HCT116 (cell line): Measurements from ENCODE around the gene TAF10. TPM values are rescaled to one million over a fixed set of nuclear protein-coding genes. Genes with fewer than 3 reads are reported as not detected.

Experiments used
- ATAC-seq: fragments of 200-7000 bp; cut with Tn5 transposase; 2 replicates; pipeline ENCODE4 v1.9.1; 2020; ENCODE audit warnings: mild to moderate bottlenecking, moderate library complexity
- BruUV-seq: library from RNA; stranded (reverse); fragments of 400-500 nt; replicated peaks from 2 replicates; lab custom pipeline; 2021; lab: Mats Ljungman, UMichigan
- CTCF ChIA-PET: fragments of 300-600 bp; sonication (Branson Sonifier 250); formaldehyde crosslinking; loops from one replicate; lab custom pipeline; 2021; ENCODE audit warnings: antibody characterized with exemption; lab: Charles Lee
- POLR2A ChIA-PET: fragments of 300-600, 350-600 bp; sonication (Branson Sonifier 250); formaldehyde crosslinking; loops from one replicate; lab custom pipeline; 2021; ENCODE audit warnings: antibody characterized with exemption; lab: Charles Lee
- RAD21 ChIA-PET, 2 experiments: fragments of 300-600 bp; sonication (Branson Sonifier 250); formaldehyde crosslinking; loops; one replicate each; lab custom pipeline; 2023; ENCODE audit warnings: low total read pairs in 2 of 2; ENCODE audit not compliant: uncharacterized antibody in 2 of 2, unreplicated experiment in 2 of 2, low non-redundant PET in 1 of 2; lab: Charles Lee
- DNase-seq: peaks from one replicate; pipeline ENCODE4 v3.0.0-alpha.2; 2010; ENCODE audit warnings: low read depth, low spot score
- H2AFZ ChIP-seq: fragments of 200-600 bp; shearing (Covaris generic), sonication (generic); 2 replicates; pipeline ENCODE4 v1.6.1; 2017; ENCODE audit warnings: low read depth, mixed run types, mixed read lengths, antibody characterized with exemption, low read length; ENCODE audit not compliant: poor library complexity, severe bottlenecking
- H3K27ac ChIP-seq: 2 replicates; pipeline ENCODE4 v1.5.1; 2012; ENCODE audit warnings: low read depth, low read length
- H3K27me3 ChIP-seq: fragments of 200-600 bp; sonication (generic); 2 replicates; pipeline ENCODE4 v1.6.1; 2016; ENCODE audit warnings: mixed run types, low read length, mixed read lengths; ENCODE audit not compliant: insufficient read depth
- H3K36me3 ChIP-seq, 2 experiments: fragments of 200-500 bp in 1 of 2; fragments of 200-600 bp in 1 of 2; sonication (Bioruptor generic) in 1 of 2; sonication (generic) in 1 of 2; 2 replicates each; pipeline versions ENCODE4 v1.5.1 to v1.6.1; 2014 to 2016; ENCODE audit warnings: low read length in 2 of 2, inconsistent platforms in 1 of 2, mixed read lengths in 1 of 2, mixed run types in 1 of 2; ENCODE audit not compliant: insufficient read depth in 2 of 2, control insufficient read depth in 1 of 2
- H3K4me1 ChIP-seq, 2 experiments: fragments of 200-600 bp in 1 of 2; sonication (generic) in 1 of 2; 2 replicates each; pipeline versions ENCODE4 v1.5.1 to v1.6.1; 2012 to 2017; ENCODE audit warnings: low read length in 2 of 2, inconsistent platforms in 1 of 2, mild to moderate bottlenecking in 1 of 2, mixed read lengths in 1 of 2, mixed run types in 1 of 2, moderate library complexity in 1 of 2; ENCODE audit not compliant: insufficient read depth in 2 of 2, control insufficient read depth in 1 of 2
- H3K4me2 ChIP-seq: fragments of 200-600 bp; sonication (generic); 2 replicates; pipeline ENCODE4 v1.6.1; 2017; ENCODE audit warnings: mixed run types, low read length, mixed read lengths
- H3K4me3 ChIP-seq, 2 experiments: fragments of 200-600 bp in 1 of 2; sonication (generic) in 1 of 2; replicated peaks in 1 of 2; 2 replicates each; pipeline ENCODE4 v1.5.1; 2011 to 2016; ENCODE audit warnings: low read length in 2 of 2, control low read depth in 1 of 2, low read depth in 1 of 2, mild to moderate bottlenecking in 1 of 2, mixed read lengths in 1 of 2, mixed run types in 1 of 2
- H3K79me2 ChIP-seq: fragments of 200-600 bp; sonication (generic); 2 replicates; pipeline ENCODE4 v1.6.1; 2017; ENCODE audit warnings: mild to moderate bottlenecking, mixed run types, low read length, moderate library complexity, mixed read lengths; ENCODE audit not compliant: insufficient read depth
- H3K9ac ChIP-seq: fragments of 200-600 bp; sonication (generic); 2 replicates; pipeline ENCODE4 v1.6.1; 2016; ENCODE audit warnings: low read length, mixed read lengths
- H3K9me2 ChIP-seq: fragments of 200-600 bp; sonication (generic), shearing (Covaris generic); 2 replicates; pipeline ENCODE4 v1.6.1; 2017; ENCODE audit warnings: mixed run types, mild to moderate bottlenecking, moderate library complexity; ENCODE audit not compliant: insufficient read depth
- H3K9me3 ChIP-seq, 2 experiments: fragments of 200-500 bp in 1 of 2; fragments of 200-600 bp in 1 of 2; sonication (Bioruptor generic) in 1 of 2; sonication (generic) in 1 of 2; 2 replicates each; pipeline ENCODE4 v1.6.1; 2014 to 2017; ENCODE audit warnings: low read length in 2 of 2, mixed read lengths in 2 of 2, inconsistent platforms in 1 of 2, low read depth in 1 of 2, mild to moderate bottlenecking in 1 of 2, mixed run types in 1 of 2, moderate library complexity in 1 of 2; ENCODE audit not compliant: control insufficient read depth in 1 of 2, insufficient read depth in 1 of 2
- H4K20me1 ChIP-seq: fragments of 200-600 bp; sonication (generic), shearing (Covaris generic); 2 replicates; pipeline ENCODE4 v1.6.1; 2017; ENCODE audit warnings: mixed run types, mild to moderate bottlenecking, moderate library complexity; ENCODE audit not compliant: insufficient read depth
- FOSL1 ChIP-seq: IDR thresholded peaks from 2 replicates; pipeline ENCODE4 v1.6.1; 2012; ENCODE audit warnings: low read depth
- POLR2AphosphoS5 ChIP-seq: IDR thresholded peaks from 2 replicates; pipeline ENCODE4 v1.6.1; 2011; ENCODE audit warnings: mild to moderate bottlenecking, low read depth, low read length, moderate library complexity
- ZNF274 ChIP-seq: fragments of 200-500 bp; sonication (Bioruptor generic); IDR thresholded peaks from 2 replicates; pipeline ENCODE4 v1.6.1; 2014; ENCODE audit warnings: mild to moderate bottlenecking, low read depth, low read length, inconsistent platforms
- intact Hi-C: fragments of 100-400 bp; cut with micrococcal nuclease; formaldehyde crosslinking; loops from 2 replicates; pipeline ENCODE4 v1.10.0; 2022
- total RNA-seq: library from RNA; stranded (reverse); gene quantifications from one replicate; pipeline ENCODE4 v1.2.1, GENCODE V29; 2021; ENCODE audit not compliant: unreplicated experiment
- TF ChIP-seq, protein P1 (sequence below): IDR thresholded peaks from 2 replicates; pipeline ENCODE4 v1.6.1; 2012; ENCODE audit warnings: low read depth
- TF ChIP-seq, protein P2 (sequence below), 3 experiments: fragments of 200-600 bp in 1 of 3; sonication (generic) in 1 of 3; IDR thresholded peaks in 2 of 3; conservative IDR thresholded peaks in 1 of 3; 2 replicates each; pipeline ENCODE4 v1.5.1; 2012 to 2017; ENCODE audit warnings: low read depth in 2 of 3, low read length in 2 of 3, antibody characterized with exemption in 1 of 3, borderline replicate concordance in 1 of 3, control low read depth in 1 of 3, mild to moderate bottlenecking in 1 of 3, mixed read lengths in 1 of 3, mixed run types in 1 of 3, moderate library complexity in 1 of 3; ENCODE audit not compliant: insufficient read depth in 1 of 3

TAF10 gene
- total RNA-seq, 1 experiment from 2014 or later = 151 TPM

DNA sequence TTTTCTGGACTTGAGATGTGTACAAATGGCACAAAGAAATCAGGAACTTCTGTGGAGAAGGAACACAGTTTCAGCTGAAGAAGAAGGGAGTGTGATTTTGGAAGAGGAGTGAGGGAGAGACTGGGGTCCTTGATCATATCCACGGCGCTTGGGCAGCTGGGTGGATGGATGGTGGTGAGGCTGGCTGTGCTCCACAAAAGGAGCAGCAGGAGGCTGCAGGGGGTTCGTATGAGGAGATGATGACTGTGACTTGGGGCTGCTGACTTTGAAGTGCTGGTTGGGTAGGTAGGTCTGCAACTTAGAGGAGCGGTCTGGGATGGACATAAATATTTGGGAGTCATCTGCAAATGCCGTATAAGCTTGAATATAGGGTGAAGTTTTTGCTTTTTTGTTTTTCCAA lies 44.9 kb upstream of the TAF10 start:
- no peak overlapping the region for H3K4me2 ChIP-seq
- TF ChIP-seq POLR2AphosphoS5 (no peak), FOSL1 (no peak), ZNF274 (no peak)
- TF ChIP-seq, protein P1, sequence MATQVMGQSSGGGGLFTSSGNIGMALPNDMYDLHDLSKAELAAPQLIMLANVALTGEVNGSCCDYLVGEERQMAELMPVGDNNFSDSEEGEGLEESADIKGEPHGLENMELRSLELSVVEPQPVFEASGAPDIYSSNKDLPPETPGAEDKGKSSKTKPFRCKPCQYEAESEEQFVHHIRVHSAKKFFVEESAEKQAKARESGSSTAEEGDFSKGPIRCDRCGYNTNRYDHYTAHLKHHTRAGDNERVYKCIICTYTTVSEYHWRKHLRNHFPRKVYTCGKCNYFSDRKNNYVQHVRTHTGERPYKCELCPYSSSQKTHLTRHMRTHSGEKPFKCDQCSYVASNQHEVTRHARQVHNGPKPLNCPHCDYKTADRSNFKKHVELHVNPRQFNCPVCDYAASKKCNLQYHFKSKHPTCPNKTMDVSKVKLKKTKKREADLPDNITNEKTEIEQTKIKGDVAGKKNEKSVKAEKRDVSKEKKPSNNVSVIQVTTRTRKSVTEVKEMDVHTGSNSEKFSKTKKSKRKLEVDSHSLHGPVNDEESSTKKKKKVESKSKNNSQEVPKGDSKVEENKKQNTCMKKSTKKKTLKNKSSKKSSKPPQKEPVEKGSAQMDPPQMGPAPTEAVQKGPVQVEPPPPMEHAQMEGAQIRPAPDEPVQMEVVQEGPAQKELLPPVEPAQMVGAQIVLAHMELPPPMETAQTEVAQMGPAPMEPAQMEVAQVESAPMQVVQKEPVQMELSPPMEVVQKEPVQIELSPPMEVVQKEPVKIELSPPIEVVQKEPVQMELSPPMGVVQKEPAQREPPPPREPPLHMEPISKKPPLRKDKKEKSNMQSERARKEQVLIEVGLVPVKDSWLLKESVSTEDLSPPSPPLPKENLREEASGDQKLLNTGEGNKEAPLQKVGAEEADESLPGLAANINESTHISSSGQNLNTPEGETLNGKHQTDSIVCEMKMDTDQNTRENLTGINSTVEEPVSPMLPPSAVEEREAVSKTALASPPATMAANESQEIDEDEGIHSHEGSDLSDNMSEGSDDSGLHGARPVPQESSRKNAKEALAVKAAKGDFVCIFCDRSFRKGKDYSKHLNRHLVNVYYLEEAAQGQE = no peak
- TF ChIP-seq, protein P2, sequence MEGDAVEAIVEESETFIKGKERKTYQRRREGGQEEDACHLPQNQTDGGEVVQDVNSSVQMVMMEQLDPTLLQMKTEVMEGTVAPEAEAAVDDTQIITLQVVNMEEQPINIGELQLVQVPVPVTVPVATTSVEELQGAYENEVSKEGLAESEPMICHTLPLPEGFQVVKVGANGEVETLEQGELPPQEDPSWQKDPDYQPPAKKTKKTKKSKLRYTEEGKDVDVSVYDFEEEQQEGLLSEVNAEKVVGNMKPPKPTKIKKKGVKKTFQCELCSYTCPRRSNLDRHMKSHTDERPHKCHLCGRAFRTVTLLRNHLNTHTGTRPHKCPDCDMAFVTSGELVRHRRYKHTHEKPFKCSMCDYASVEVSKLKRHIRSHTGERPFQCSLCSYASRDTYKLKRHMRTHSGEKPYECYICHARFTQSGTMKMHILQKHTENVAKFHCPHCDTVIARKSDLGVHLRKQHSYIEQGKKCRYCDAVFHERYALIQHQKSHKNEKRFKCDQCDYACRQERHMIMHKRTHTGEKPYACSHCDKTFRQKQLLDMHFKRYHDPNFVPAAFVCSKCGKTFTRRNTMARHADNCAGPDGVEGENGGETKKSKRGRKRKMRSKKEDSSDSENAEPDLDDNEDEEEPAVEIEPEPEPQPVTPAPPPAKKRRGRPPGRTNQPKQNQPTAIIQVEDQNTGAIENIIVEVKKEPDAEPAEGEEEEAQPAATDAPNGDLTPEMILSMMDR (IDR thresholded peaks at IDR 0.05 in 2 of 3, conservative IDR thresholded peaks at IDR 0.05 in 1 of 3; ENCODE audit: borderline replicate concordance in 1 of 3, insufficient read depth in 1 of 3, low read depth in 2 of 3, low read length in 2 of 3) = no peak
- POLR2A ChIA-PET = interaction anchor here (1.0 kb wide), 1 partner anchor 26 kb away, joined by 3 read pairs; the partner anchor contains the start of gene MRPL17
- H3K9ac ChIP-seq = no peak overlapping the region
- H3K79me2 ChIP-seq = no peaks in the 10 kb centered on the region
- DNase-seq (no peak), ATAC-seq (no peak)
- H3K27me3 ChIP-seq = peaks cover 6% of the 10 kb centered on the region; the same call in 1 of the 2 replicates
- no peaks in the 10 kb centered on the region for H3K4me1 ChIP-seq
- H2AFZ ChIP-seq = no peak overlapping the region
- CTCF ChIA-PET = interaction anchor here (0.9 to 1.5 kb wide), 3 partner anchors 11 to 293 kb away, joined by 3 to 5 read pairs (median 3); no protein-coding TSS in a partner anchor
- H3K36me3 ChIP-seq = no peaks in the 10 kb centered on the region
- RAD21 ChIA-PET = no interaction called here
- intact Hi-C loops = no loop called here
- no peak overlapping the region for H3K27ac ChIP-seq
- no peaks in the 10 kb centered on the region for H3K9me3 ChIP-seq
- BruUV-seq = no TSS peak
- no peak overlapping the region for H3K4me3 ChIP-seq
- no peaks in the 10 kb centered on the region for H3K9me2 ChIP-seq
- H4K20me1 ChIP-seq = no peaks in the 10 kb centered on the region
